GM12891 (cell line): ENCODE results near the gene RASSF8.

Source experiments
- POLR2AphosphoS5 ChIP-seq: IDR thresholded peaks from 2 replicates; pipeline ENCODE4 v1.6.1; 2011; ENCODE audit warnings: low read depth, low read length, control low read depth
- TAF1 ChIP-seq: IDR thresholded peaks from 2 replicates; pipeline ENCODE4 v1.6.1; 2011; ENCODE audit warnings: low read depth, low read length, control low read depth

DNA sequence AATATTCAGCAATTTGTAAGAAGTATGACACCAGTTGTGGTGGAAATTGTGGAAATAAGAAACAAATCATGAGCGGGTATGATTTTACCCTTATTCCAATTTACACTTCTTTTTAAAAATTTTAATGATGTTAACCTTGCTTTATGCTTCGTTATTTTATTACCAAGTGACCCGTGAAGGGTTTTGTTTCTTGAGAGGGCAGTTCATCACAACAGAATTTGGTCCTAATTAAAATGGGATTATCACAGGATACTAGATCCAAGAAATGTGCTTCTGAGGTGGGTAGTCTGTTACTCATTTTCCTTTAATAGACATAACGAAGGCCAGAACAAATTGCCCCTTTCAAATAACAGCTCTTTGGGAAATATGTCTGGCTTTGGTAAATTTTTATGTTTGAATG is 25.5 kb upstream of the RASSF8 start:
- no peak for TF ChIP-seq TAF1
- no peak for TF ChIP-seq POLR2AphosphoS5
